ENCODE results near the gene RAB14.

The RAB14 gene

GRCh38 chr9:121233906-121234831, 32.5 kb upstream of the RAB14 start:
- Histone ChIP-seq H3K4me3 (ENCODE audit: low read depth, low read length) (no peak overlapping the region), H3K27ac (no peak overlapping the region), H3K27me3 (ENCODE audit: insufficient read depth, low read depth, severe bottlenecking) (no peaks in the 10 kb centered on the region), H3K36me3 (no peaks in the 10 kb centered on the region), H3K9me3 (ENCODE audit: severe bottlenecking) (no peaks in the 10 kb centered on the region)
- no peak for DNase-seq
- no peak for TF ChIP-seq CTCF (IDR thresholded peaks at IDR 0.05; ENCODE audit: low read depth, low read length)

GRCh38 chr9:121232251-121232650, 30.6 kb upstream of the RAB14 start:
- no peak for TF ChIP-seq CTCF (IDR thresholded peaks at IDR 0.05; ENCODE audit: low read depth, low read length)
- no peaks in the 10 kb centered on the region for H3K36me3 ChIP-seq
- H3K27ac ChIP-seq, result no peak overlapping the region
- no peak for DNase-seq
- no peak overlapping the region for H3K4me3 ChIP-seq (ENCODE audit: low read depth, low read length)
- no peaks in the 10 kb centered on the region for H3K27me3 ChIP-seq (ENCODE audit: insufficient read depth, low read depth, severe bottlenecking)
- H3K9me3 ChIP-seq (ENCODE audit: severe bottlenecking), result no peaks in the 10 kb centered on the region

- DNase-seq, result no peak
These were observed 28.6 kb upstream of the RAB14 start for GRCh38 chr9:121230256-121230655.

GRCh38 chr9:121227862-121228261, 26.2 kb upstream of the RAB14 start:
- no peak for DNase-seq
- H3K4me3 ChIP-seq (ENCODE audit: low read depth, low read length), result no peak overlapping the region
- H3K27me3 ChIP-seq (ENCODE audit: insufficient read depth, low read depth, severe bottlenecking), result no peaks in the 10 kb centered on the region
- TF ChIP-seq CTCF (IDR thresholded peaks at IDR 0.05; ENCODE audit: low read depth, low read length), result no peak
- H3K36me3 ChIP-seq, result no peaks in the 10 kb centered on the region
- H3K27ac ChIP-seq, result no peak overlapping the region
- H3K9me3 ChIP-seq (ENCODE audit: severe bottlenecking), result no peaks in the 10 kb centered on the region

More at GRCh38 chr9:121230256-121230655, 28.6 kb upstream of the RAB14 start:
- Histone ChIP-seq H3K36me3 (no peaks in the 10 kb centered on the region), H3K27ac (no peak overlapping the region), H3K9me3 (ENCODE audit: severe bottlenecking) (no peaks in the 10 kb centered on the region), H3K4me3 (ENCODE audit: low read depth, low read length) (no peak overlapping the region), H3K27me3 (ENCODE audit: insufficient read depth, low read depth, severe bottlenecking) (no peaks in the 10 kb centered on the region)
- no peak for TF ChIP-seq CTCF (IDR thresholded peaks at IDR 0.05; ENCODE audit: low read depth, low read length)

GRCh38 chr9:121226175-121226574, 24.5 kb upstream of the RAB14 start:
- Histone ChIP-seq H3K27me3 (ENCODE audit: insufficient read depth, low read depth, severe bottlenecking) (no peaks in the 10 kb centered on the region), H3K4me3 (ENCODE audit: low read depth, low read length) (no peak overlapping the region), H3K36me3 (no peaks in the 10 kb centered on the region), H3K9me3 (ENCODE audit: severe bottlenecking) (no peaks in the 10 kb centered on the region), H3K27ac (no peak overlapping the region)
- no peak for TF ChIP-seq CTCF (IDR thresholded peaks at IDR 0.05; ENCODE audit: low read depth, low read length)
- no peak for DNase-seq
